HG03575 (cell line): ENCODE results near the gene HECW1.

Experiments
- ATAC-seq: cut with Tn5 transposase; IDR thresholded peaks from one replicate; pipeline ENCODE4 v1.9.1; 2021; ENCODE audit not compliant: unreplicated experiment, insufficient number of reproducible peaks, low FRiP score; ENCODE audit errors: extremely low read depth

HECW1 gene

DNA sequence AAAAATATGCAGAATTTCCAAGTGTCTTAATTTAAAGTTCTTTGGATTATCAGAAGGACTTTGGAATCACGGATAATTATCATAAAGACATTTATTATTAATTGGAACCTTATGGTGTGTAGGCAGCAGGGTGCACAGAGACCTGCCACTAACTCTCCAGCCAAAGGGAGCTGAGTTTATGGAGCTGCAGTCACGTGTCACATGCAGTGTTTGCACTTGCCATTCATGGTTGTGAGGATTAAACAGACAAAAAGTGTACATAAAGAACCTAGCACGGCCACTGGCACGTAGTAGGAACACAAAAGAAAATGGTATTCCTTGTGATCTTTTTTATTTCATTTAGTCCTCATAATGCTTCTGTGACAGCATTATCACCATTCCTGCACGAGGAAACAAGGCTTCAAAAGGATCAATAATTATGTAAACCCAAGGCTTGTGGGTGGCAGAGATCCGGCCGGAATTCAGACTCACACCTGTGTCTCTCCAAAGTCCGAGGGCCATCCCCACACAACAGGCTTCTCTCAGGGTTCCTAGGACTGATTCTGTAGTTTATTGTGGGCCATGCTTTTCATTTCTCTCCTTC is 326.5 kb downstream of the HECW1 start:
- ATAC-seq = no peak

DNA sequence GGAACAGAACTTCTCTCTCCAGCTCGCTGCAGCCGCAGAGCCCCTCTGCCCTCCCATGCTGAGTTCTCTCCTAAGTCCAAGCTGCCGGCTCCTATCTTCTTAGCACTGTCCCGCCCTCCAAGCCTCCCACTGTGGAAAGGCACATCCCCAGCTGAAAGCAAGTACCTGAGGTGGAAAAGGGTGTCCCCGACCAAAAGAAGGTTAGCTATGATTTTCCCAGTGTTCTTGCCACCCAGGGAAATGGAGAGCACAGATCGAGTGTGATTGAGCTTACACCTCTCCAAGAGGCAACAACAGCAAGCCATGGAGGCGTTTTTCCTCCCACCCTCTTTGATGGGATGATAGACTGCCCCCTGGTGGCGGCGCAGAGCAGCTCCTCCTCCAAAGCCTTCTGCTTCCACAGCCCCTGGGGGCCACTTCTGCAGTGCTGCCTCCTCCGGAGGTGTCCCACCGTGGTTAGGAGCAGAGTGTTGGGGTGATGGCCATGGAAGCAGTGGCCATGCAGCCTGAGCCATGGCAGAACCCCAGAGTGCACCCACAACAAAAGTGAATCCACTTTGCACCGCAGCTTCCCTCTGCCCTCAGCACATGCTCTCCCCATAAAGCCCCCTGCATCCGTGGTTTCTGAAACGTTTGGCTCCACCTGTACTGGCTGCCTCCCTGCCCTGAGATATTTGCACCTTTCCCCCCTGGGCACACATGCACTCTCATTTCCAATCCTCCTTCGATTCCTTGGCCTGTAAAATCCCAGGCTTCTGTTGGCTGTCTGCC is 327.4 kb downstream of the HECW1 start:
- ATAC-seq = no peak

DNA sequence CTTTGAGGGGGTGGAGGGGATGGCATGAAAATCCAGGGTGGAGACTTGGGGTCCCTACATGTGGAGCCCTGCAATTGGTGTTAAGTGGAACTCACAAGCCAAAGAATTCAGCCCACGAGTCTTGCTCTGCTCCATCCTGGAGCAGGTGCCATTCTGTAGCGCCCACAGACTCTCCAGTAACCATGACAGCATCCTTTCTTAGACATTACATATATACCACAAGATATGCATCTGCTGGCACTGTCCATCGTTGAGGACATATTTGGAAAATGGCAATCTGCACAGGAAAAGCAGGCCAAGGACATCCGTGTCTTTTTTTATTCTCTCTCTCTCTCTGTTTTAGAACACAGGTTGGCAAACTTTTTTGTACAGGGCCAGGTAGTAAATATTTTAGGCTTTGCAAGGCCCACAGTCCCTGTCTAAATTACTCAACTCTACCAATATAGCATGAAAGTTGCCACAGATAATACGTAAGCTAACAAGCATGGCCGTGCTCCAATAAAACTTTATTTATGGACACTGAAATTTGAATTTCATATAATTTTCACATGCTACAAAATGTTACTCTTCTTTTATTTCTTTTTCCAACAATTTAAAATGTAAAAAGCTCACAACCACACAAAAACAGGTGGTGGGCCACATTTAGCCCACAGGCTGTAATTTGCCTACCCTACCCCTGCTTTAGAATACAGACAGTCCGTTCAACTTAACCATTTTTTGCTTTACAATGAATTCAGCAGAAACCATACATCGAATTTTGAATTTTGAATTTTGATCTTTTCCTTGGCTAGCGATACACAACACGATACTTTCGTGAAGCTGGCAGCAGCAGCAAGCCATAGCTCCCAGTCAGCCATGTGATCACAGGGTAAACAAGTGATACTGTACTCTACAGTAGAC is 329.0 kb downstream of the HECW1 start:
- ATAC-seq = no peak

DNA sequence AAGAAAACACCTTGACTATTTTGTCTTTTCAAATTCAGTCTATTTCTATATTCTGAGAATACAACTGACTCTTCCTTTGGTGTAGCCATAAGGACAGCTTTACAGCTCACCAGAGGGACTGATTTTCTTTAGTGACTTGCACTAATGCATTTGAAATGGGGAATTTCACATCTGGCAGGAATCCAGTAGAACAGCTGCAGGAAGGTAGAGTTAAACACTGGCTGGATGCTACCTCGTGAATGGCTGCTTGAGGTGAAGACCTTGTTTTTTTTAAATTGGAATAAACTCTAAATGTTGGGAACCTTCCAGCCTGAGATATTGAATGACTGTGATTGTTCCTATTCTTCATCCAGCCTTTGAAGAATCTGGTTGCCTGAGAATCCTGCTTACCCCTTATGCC is 330.9 kb downstream of the HECW1 start:
- no peak for ATAC-seq

DNA sequence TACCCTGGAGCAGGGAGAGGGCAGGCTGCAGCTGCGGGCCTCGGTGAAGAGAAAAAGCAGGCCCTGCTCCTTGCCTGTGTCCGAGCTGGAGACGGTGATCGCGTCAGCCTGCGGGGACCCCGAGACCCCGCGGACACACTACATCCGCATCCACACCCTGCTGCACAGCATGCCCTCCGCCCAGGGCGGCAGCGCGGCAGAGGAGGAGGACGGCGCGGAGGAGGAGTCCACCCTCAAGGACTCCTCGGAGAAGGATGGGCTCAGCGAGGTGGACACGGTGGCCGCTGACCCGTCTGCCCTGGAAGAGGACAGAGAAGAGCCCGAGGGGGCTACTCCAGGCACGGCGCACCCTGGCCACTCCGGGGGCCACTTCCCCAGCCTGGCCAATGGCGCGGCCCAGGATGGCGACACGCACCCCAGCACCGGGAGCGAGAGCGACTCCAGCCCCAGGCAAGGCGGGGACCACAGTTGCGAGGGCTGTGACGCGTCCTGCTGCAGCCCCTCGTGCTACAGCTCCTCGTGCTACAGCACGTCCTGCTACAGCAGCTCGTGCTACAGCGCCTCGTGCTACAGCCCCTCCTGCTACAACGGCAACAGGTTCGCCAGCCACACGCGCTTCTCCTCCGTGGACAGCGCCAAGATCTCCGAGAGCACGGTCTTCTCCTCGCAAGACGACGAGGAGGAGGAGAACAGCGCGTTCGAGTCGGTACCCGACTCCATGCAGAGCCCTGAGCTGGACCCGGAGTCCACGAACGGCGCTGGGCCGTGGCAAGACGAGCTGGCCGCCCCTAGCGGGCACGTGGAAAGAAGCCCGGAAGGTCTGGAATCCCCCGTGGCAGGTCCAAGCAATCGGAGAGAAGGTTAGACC is 332.5 kb downstream of the HECW1 start:
- ATAC-seq = no peak

DNA sequence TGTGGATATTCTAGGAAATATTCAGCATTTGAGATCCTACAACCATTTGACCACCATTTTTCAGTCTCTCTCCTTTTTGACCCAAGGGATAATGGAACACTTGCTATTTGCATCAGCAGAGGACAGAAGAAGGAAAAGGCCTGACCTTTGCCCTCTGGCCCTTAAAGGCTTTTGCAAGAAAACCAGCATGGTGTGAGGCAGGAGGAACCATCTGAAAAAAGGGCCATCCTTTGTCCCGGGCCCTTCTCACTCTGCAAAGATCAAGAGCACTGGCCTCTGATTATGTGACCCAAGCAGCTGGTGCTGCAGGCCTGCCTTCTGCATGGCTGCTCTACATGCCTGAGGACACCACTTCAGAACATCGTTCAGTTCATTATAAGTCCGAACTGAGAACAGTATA is 337.1 kb downstream of the HECW1 start:
- ATAC-seq = no peak

DNA sequence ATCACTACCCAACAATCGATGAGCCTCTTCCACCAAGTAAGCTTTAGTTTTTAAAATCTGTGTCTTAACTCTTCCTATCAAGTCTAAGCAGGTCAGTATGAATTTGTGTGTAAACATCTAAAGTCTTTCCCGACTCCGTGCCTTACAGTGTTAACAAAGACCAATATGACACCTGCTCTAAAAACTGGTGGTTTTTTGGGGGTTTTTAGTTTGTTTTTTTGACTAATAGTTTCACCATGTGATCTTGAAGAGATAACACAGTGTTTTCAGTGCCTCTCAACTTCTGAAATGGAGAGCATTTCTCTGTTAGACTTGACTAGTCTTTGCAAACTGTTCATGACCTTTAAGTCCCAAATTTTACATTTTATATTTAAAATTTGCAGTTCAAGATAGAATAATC is 338.4 kb downstream of the HECW1 start:
- no peak for ATAC-seq

DNA sequence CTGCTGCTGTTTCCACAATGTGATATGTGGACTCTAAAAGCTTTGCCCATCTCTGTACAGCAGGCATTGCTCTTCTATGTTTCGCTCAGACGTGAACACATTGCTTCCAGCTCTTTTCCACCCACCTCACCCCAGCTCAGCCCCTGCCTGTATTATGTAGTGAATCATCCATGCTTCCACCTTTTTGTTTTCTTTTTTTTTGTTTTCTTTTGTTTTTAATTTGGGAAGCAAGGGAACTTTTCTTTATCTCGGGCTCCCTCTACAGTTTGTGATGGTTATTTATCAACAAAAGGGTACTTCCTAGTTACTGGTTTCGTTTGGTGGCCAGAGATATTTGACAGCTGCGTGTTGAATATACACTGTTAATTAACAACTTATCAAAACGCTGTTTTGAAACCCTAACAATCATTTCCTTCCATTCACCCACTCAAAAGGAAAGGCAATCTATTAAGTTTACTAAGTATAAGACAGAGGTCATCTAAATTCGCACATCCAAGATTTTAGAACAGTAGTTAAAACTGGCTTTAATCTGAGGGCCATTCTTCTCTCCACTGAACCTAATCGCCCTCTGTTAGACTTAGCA is 342.6 kb downstream of the HECW1 start:
- no peak for ATAC-seq

DNA sequence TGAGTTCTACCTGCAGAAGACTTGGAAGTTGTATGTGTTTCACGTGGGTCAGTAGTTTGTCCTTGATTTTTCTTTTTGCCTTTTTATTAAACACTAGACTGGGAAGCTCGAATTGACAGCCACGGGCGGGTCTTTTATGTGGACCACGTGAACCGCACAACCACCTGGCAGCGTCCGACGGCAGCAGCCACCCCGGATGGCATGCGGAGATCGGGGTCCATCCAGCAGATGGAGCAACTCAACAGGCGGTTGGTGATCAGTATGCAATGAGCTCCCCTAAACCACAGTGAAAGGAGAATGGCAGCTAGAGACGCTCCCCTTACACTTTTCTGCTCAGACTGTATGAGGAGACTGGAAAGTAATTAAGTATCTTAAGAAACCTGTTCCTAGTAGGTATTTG is 343.8 kb downstream of the HECW1 start:
- ATAC-seq = no peak

DNA sequence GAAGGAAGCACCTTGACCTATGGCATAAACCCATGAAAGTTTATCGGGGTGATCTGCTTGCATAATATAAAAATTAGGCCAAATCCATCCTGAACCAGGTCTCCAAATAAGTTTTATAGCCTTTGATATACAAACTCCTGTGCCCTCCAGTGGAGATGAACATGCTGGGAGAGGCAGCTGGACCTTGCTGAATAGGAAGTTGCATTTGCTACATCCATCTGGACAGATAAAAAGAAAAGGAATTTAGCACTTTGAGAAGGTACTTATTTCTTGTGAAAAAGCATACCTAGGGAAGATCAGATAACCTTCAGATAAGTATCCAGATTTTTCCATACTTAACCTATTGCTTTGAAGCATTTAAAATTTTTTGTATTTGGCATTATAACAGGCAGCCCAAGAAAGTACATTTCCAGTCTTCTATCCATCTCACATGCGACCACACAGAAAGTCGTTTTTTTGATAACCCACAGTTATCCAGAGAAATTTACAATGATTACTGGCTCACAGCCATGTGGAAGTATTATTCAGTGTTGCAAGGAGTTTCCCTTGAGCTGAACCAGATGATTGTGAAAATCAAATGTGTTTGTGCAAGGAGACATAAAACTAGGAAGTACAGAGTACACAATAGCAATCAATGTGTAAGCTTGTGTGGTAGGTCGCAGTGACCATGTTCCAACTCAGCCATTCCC is 346.0 kb downstream of the HECW1 start:
- no peak for ATAC-seq

DNA sequence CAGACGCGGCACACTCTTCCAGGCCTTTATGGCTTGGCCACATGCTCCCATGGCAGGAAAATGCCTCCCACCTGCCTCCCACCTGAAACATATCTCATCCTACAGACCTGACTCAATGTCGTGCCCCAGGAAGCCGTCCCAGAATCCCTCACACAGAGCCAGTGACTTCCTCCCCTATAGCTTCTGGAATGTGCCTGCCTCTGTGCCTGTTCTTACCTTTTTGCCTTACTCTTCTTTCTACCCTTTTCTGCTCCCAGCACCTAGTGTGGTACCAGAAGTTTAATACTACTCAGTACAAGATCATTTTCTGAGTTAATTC is 346.5 kb downstream of the HECW1 start:
- no peak for ATAC-seq

DNA sequence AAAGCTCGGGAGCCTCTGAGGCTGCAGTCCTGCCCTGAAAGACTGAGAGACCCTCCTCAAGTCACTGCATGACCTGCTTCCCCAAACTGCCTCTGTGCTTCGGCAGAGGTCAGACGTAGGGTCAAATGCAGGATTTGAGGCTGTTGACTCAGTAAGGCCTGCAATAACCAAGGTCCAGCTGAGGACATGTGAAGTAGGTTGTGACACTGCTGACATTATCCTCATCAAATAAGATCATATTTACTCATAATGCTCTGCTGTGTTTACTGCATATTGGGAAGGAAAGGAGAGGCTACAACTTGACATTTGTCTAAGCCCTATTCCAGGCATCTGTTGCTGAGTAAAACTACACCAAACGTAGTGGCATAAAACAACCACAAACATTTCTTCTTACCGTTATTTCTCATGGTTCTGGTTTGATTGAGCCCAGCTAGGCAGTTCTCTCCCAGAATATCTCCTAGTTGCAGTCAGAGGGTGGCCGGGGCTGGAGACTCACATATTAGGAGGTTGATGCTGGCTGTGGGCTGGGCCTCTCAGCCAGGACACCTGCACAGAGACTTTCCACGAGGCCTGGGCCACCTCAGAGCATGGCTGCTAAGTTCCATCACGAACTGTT is 348.4 kb downstream of the HECW1 start:
- no peak for ATAC-seq

DNA sequence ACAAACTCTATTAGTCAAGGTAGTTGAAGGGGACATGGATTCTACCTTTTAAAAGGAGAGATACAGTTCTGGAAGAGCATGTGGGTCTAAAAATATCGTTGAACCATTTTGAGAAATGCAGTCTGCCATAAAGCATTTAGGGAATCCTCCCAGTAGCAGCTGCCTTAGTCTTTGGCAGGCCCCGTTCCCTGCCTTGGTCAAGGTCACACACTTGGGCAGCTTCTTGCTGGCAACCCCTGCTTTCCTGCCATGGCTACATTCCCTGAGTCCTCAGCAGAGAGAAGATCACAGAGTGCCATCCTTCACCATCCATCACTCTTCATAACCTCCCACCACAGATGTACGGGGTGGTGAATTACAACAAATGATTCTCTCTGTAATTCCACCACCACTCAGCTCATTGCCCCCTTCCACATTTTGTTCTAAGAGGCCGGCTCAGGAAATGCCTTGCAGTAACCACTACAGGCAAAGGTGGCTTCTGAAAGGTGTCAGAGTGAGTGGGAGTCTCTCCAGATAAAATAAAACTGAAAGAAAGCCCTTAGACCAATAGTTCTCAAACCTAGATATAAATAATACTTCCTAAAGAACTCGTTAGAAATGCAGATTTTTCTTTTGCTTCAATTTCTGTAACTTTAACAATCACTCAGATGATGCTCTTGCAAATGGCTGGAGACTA is 349.0 kb downstream of the HECW1 start:
- no peak for ATAC-seq

DNA sequence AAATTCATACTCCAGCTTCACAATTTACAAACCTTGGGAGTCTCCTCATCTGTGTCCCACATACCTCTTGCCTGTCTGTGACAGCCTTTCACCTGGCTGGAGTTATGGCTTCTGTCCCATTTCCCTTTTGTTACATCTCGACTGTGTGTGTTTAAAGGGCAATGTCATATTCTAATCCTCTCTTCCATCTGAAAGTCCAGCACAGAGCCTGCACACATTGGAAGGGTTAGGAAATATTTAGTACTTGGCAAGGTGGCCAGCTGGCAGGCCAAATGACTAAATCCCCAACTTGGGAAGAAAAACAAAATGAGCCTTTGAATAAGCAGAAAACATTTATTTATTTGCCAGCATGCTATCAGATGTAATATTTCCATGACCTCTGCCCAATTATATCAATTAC is 350.4 kb downstream of the HECW1 start:
- ATAC-seq = no peak

DNA sequence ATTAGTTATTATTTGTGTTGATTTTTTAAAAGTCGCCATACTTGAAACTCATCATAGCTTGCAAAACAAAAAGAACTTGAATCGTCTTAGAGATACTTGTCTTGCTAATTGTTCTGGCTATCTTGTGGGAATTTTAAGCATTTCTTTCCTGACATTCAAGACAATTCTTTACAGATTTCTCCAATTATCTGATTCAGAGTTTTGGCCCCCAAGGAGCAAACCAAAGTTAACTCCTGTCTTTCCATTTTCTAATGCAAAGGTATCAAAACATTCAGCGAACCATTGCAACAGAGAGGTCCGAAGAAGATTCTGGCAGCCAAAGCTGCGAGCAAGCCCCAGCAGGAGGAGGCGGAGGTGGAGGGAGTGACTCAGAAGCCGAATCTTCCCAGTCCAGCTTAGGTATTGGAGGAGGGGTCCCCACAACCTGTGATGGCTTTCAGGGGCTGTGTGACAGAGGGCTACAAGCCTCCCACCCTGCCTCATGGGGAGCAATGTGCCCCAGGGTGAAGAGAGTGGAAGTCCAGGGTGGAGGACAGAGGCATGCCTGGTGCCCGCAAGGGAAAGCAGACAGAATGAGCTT is 351.0 kb downstream of the HECW1 start:
- ATAC-seq = no peak

DNA sequence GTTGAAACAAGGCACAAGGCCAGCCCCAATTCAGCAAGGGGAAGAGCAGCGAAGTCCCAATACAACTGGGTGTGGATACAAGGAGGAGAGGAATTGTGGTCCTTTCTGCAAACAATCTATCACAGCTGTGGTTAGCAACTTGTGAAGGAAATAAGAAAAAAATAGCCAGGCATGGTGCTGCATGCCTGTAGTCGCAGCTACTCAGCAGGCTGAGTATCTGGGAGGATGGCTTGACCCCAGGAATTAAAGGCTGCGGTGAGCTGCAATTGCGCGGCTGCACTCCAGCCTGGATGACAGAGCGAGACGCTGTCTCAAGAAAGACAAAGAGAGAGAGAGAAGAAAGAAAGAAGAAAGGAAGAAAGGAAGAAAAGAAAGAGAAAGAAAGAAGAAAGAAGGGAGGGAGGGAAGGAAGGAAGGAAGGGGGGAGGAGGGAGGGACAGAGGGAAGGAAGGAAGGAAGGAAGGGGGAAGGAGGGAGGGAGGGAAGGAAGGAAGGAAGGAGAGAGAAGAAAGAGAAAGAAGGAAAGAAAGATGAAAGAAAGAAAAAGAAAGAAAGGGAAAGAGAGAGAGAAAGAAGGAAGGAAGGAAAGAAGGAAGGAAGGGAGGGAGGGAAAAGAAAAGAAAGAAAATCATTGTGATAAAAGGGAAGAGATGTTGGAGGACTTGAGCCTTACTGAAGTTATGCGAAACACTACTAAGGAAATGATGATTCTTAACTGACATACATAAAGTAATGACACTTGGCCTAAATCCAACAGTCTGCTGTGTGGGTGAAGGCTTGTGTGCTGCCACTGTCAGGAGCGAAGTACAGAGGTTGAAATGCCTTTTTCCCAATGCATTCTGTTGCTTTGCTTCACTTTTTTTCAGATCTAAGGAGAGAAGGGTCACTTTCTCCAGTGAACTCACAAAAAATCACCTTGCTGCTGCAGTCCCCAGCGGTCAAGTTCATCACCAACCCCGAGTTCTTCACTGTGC is 353.4 kb downstream of the HECW1 start:
- no peak for ATAC-seq
